B cell (primary cell): ENCODE data around the gene RPS28.
A peak's percentile ranks its signal among the peaks of the same experiment; 100 is the strongest.

Experiments
- CTCF ChIP-seq: fragments of 200-600 bp; IDR thresholded peaks from one replicate; pipeline ENCODE4 v1.8.0; 2022; ENCODE audit warnings: antibody characterized with exemption, mild to moderate bottlenecking
- EZH2 ChIP-seq: IDR thresholded peaks from 2 replicates; pipeline ENCODE4 v1.6.1; 2012; ENCODE audit warnings: borderline replicate concordance, low read depth, mild to moderate bottlenecking, moderate library complexity, low read length; ENCODE audit not compliant: insufficient read depth, poor library complexity, severe bottlenecking

DNA sequence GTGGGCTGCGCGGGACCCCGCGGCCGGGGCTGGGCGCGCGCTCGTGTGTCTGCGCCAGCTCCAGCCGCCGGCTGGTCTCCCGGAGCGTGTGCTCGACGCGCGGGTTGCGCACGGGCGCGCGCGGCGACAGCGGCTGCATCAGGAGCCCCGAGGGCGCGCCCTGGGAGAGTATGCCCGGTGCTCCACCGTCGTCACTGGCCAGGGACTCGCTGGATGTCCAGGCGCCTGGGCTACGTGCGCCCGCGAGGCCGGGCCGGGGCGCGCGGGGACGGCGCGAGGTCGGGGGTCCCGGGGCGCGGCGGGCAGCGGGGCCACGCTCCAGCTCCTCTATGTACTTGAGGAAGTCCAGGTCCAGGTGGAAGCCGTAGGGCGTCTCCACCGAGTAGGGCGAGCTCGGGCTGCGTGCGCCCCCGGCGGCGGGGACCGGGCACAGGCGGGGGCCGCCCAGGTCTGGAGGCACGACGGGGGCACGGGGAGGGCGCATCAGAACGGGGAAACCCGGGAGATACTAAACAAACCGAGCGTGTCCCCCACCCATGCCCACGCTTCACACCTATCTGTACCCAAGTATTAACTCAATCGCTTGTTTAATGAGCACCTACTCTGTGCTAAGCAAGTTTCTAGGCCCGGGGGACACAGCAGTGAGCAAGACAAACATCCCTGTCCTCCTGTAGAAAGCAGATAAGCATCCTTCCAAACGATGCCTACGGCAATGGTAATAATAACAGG is 14.2 kb downstream of the RPS28 start:
- no peak for TF ChIP-seq EZH2
- TF ChIP-seq CTCF, result peak; percentile 26
